ENCODE data around the gene COG7. TPM values are rescaled to one million over a fixed set of nuclear protein-coding genes. Genes with fewer than 3 reads are reported as not detected.

Gene COG7
- total RNA-seq, 1 experiment from 2014 or later, result 17.9 TPM

GRCh38 chr16:23377071-23377931, 75.7 kb downstream of the COG7 start:
- no peaks in the 10 kb centered on the region for H3K23me2 ChIP-seq (ENCODE audit: insufficient read length, low read depth, low read length, poor library complexity, severe bottlenecking)
- Mint-ChIP-seq H3K4me1 (peaks cover 18 to 23% of the 10 kb centered on the region in 2 experiments), H3K4me3 (no peak overlapping the region; a peak in 1 of 5 replicates), H3K9me3 (no peaks in the 10 kb centered on the region), H3K27me3 (ENCODE audit: low read depth) (no peaks in the 10 kb centered on the region; the same call in 1 of the 2 replicates), H3K36me3 (ENCODE audit: insufficient read depth in 1 of 3, low read depth in 3 of 3) (no peaks in the 10 kb centered on the region; a peak in 1 of 7 replicates), H3K27ac (peak overlapping the region in 1 of 3 experiments; percentile 42; a peak in 1 of 7 replicates)
- no CpG with 5 or more reads among the region's 9 CpGs for WGBS (ENCODE audit: extremely low coverage, insufficient read length, low lambda C conversion rate)
- H3K27me3 ChIP-seq (ENCODE audit: insufficient read depth, low read length), result no peaks in the 10 kb centered on the region
- no peak overlapping the region for H3K18ac ChIP-seq (ENCODE audit: insufficient read length, low read depth, low read length)
- no peak overlapping the region for H3T11ph ChIP-seq (ENCODE audit: low read length)
- no peak overlapping the region for H2BK12ac ChIP-seq (ENCODE audit: insufficient read length, low read depth, low read length)
- no peak overlapping the region for H2BK15ac ChIP-seq (ENCODE audit: low read depth, low read length)
- TF ChIP-seq CTCF (conservative IDR thresholded peaks at IDR 0.05), result no peak
- no peaks in the 10 kb centered on the region for H3K79me1 ChIP-seq (ENCODE audit: insufficient read depth, low read depth, low read length, poor library complexity, severe bottlenecking)
- no peak overlapping the region for H2BK20ac ChIP-seq (ENCODE audit: low read depth, low read length, poor library complexity, severe bottlenecking)
- no peak for DNase-seq
- no peak overlapping the region for H4K5ac ChIP-seq (ENCODE audit: insufficient read length, low read depth, low read length)
- no peak overlapping the region for H2BK120ac ChIP-seq (ENCODE audit: low read depth, low read length, poor library complexity, severe bottlenecking)
- H3K9ac ChIP-seq (ENCODE audit: extremely low read depth, insufficient read length, low read length), result no peak overlapping the region
- H2BK5ac ChIP-seq (ENCODE audit: insufficient read length, low read length), result no peak overlapping the region
- H4K8ac ChIP-seq (replicated peaks; ENCODE audit: insufficient read length, low read depth, low read length), result no peak overlapping the region
- no peaks in the 10 kb centered on the region for H3K9me3 ChIP-seq (ENCODE audit: control insufficient read depth, low read depth, low read length)
- H3K79me2 ChIP-seq (ENCODE audit: insufficient read depth, low read length), result no peaks in the 10 kb centered on the region
- H4K20me1 ChIP-seq (ENCODE audit: control insufficient read depth, insufficient read depth, insufficient read length), result no peaks in the 10 kb centered on the region
- H3K4ac ChIP-seq (ENCODE audit: low read depth, low read length), result no peak overlapping the region
- H4K91ac ChIP-seq (ENCODE audit: insufficient read length, low read depth, low read length), result no peak overlapping the region
- H3K14ac ChIP-seq (ENCODE audit: insufficient read depth, low read length), result no peak overlapping the region
- no peak overlapping the region for H2AK5ac ChIP-seq (ENCODE audit: insufficient read length, low read length)
- no peak overlapping the region for H3K4me2 ChIP-seq (ENCODE audit: insufficient read depth, insufficient read length, low read length)
- H3K23ac ChIP-seq (ENCODE audit: insufficient read length, low read depth, low read length), result no peak overlapping the region
- no peak overlapping the region for H3K27ac ChIP-seq (ENCODE audit: insufficient read length, low read depth, low read length)
- H3K4me1 ChIP-seq (ENCODE audit: insufficient read depth, low read length), result no peaks in the 10 kb centered on the region; the same call in 1 of the 2 replicates
- H2AFZ ChIP-seq (ENCODE audit: low read length), result no peak overlapping the region
- H3K56ac ChIP-seq (ENCODE audit: insufficient read length, low read depth, low read length), result no peak overlapping the region

All from H9 (cell line).